Right ventricle myocardium superior (tissue), 1 donor: ENCODE data around the gene RNF123. TPM values are rescaled to one million over a fixed set of nuclear protein-coding genes. Genes with fewer than 3 reads are reported as not detected.
"Not testable (repeated sequence)": the region's sequence is repeated elsewhere in the genome, so short reads cannot be mapped to it uniquely, and the experiment has no call there.

ENCODE experiments used
- ATAC-seq: fragments of 200-7000 bp; cut with Tn5 transposase; one replicate; pipeline ENCODE4 v1.9.1; 2020; ENCODE audit warnings: mild to moderate bottlenecking; ENCODE audit not compliant: poor library complexity
- DNase-seq: peaks from one replicate; pipeline ENCODE4 v3.0.0-alpha.2; 2020
- intact Hi-C: fragments of 100-400 bp; cut with DNase I; formaldehyde crosslinking; loops from one replicate; pipeline ENCODE4 v1.11.2; 2022
- total RNA-seq: library from RNA; stranded (reverse); fragmentation: NEBNext Ultra II Directional; extraction: Animal tissue kit (Norgen Biotek cat#: 25700); gene quantifications from one replicate; pipeline ENCODE4 v1.2.1, GENCODE V29; 2021
- donor health status: DM: no; HTN: yes; CAD: no; lungs with severe emphysema.

RNF123 gene
- total RNA-seq, 1 donor from 2014 or later, result 47.9 TPM

DNA sequence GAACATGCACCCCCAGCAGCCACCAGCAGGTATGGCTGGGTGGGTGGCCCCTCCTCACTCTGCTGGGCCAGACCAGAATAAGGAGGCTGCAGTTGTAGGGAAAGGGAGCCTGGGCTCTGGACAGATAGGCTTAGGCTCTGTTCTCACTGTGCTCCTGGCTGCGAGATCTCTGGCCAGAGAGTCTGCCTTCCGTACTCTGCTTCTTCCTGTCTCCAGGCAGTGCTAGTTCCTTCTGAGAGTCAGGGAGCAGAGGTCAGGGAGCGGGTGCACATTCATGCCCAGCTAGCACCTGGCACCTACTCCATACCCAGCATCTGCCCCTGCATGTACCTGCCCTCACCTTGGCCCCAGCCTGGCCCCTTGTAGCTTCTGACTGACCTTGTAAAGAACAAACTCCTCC is 2.1 kb downstream of the RNF123 start:
- intact Hi-C loops, ATAC-seq, DNase-seq: not testable (repeated sequence)

DNA sequence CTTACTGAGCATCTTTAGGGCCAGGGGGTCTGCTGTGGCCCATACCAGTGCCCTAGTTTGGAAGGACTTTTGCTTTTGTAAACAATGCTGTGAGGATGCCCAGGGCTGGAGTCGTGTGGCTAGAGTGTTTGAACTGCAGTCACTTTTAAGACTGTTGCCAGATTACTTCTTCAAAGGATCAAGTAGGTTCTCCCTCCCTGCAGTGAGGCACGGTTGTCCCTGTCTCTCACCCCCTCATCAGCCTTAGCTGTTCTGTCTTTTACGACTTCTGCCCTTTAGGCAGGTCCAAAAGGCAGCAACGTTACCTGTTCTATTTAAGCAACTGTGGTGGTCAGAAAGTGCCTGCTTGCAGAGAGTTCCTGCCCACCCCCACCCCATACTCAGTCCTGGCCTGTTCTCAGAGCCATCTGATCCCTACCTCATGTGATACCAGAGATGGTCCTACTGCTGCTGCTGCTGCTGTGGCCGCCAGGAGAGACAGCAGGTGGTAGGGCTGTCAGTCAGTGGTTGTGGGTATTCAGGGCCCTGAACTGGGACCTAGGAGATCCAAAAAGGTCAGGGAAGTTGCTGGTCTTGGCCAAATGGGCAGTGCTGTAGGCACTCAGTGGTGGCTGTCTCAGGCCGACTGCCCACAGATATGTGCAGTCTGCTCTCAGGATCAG is 5.2 kb downstream of the RNF123 start:
- DNase-seq, intact Hi-C loops, ATAC-seq: not testable (repeated sequence)

- DNase-seq, intact Hi-C loops: not testable (repeated sequence)
- peak; percentile 69 for ATAC-seq
Observed at GRCh38 chr3:49695350-49696015, 6.1 kb downstream of the RNF123 start.

- intact Hi-C loops, result no loop called here
- no peak for ATAC-seq
- DNase-seq, result no peak
Observed at GRCh38 chr3:49699281-49699979, 10.1 kb downstream of the RNF123 start.

DNA sequence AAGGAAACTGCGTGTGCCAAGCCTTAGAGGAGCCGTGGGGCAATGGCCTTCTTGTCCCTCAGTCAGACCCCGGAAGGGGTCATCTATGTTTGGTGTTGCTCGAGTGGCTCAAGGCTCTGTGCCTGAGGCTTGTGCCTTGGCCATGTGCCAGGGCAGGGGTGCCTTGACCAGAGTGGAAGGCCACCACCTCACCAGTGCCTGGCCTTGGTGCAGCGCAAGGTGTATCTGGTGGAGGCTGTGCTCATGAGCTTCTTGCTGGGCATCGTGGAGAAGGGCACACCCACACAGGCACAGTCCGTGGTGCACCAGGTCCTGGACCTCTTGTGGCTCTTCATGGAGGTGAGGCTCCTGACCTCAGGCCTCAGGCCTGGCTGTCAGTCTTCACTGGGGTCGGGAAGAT is 10.7 kb downstream of the RNF123 start:
- DNase-seq (no peak), ATAC-seq (no peak)
- intact Hi-C loops, result no loop called here

DNA sequence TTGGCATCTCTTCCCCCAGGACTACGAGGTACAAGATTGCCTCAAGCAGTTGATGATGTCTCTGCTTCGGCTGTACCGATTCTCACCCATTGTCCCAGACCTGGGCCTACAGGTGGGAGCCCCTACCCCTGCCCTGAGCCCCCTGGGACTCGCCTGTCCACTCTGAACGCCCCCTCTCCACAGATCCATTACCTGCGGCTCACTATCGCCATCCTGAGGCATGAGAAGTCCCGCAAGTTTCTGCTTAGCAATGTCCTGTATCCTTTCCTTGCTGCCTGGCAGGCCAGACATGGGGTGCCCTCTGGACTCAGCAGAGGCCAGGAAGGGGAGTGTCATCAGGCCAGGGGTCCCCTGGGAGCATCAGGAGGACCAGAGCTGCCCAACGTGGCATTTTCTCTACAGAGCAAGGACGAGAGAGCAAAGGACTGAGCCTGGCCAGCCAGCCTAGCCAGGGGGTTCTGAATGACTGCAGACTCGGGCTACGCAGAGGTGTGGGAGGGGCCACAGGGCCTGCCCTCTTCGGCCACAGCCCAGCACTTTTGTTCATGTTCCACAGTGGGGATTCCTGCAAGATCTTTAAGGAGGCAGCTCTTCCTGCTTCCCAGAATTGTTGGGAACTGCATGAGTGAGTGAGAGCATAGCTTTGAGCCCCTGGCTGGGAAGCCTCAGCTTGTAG is 11.2 kb downstream of the RNF123 start:
- intact Hi-C loops, result no loop called here
- no peak for ATAC-seq
- DNase-seq, result no peak

DNA sequence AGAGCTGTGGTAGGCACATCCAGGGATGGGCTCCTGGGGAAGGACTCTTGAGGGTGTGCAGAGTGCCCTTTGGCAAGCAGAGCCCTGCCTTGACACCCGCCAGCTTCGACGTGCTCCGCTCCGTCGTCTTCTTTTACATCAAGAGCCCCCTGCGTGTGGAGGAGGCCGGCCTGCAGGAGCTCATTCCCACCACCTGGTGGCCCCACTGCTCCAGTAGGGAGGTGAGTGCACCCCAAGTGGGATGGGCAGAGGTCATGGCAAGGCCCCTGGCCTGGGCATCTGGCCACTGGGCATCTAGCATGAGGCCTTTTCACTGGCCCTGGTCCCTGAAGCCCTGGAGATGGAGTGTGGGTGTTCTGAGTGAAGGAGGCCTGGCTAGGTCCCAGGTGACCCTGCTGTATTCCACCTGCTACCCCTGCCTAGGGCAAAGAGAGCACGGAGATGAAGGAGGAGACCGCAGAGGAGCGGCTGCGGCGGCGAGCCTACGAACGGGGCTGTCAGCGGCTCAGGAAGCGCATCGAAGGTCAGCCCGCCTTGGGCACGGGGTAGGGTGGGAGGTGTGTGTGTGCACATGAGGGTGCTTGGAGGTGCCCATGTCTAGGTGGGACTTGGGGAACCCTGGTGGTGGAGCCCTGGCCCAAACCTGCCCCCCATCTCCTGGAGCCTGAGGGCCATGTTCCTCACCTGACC is 12.2 kb downstream of the RNF123 start:
- intact Hi-C loops, result no loop called here
- ATAC-seq (no peak), DNase-seq (no peak)

- DNase-seq (no peak), ATAC-seq (no peak)
- intact Hi-C loops, result no loop called here
Observed at GRCh38 chr3:49702672-49703071, 13.3 kb downstream of the RNF123 start.

DNA sequence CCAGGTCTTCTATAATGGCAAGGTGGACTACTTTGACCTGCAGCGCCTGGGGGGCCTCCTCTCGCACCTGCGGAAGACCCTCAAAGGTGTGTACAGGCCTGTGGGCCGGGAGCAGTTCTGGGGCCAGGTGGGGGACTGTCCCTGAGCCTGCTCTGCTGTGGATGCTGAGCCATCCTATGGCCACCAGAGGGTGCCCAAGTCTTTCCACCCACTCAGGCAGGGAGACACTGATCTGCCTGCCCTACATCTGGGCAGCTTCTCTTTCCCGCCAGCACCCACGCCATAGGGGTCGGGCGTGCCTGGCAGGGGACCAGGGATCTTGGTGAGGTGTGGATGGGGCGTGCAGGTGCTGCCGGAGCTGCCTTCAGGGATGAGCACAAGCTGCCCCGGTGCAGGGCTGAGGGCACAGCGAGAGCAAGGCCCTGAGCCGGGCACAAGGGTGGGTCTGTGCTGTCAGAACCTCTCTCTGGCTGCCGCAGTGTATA is 14.1 kb downstream of the RNF123 start:
- ATAC-seq, result peak; percentile 83
- intact Hi-C loops, result no loop called here
- DNase-seq, result peak; percentile 64

DNA sequence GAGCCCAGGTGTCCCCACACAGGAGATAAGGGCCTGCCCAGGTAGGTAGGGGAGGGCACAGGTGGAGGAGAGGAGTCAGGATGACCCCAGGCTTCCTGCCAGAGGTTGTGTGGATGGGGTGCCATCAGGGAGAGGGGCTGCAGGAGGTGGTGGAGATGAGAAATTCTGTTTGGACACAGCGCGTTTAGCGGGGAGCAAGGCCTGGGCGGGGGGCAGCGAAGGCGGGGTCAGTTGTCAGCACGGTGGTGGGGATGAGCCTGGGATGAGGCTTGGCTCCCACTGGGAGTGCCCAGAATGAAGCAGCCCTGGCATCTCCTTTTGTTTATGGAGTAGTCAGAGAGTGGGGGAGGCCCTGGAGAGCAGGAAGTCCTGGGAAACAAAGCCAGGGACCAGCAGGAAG is 14.6 kb downstream of the RNF123 start:
- DNase-seq (no peak), ATAC-seq (no peak)
- intact Hi-C loops, result no loop called here

DNA sequence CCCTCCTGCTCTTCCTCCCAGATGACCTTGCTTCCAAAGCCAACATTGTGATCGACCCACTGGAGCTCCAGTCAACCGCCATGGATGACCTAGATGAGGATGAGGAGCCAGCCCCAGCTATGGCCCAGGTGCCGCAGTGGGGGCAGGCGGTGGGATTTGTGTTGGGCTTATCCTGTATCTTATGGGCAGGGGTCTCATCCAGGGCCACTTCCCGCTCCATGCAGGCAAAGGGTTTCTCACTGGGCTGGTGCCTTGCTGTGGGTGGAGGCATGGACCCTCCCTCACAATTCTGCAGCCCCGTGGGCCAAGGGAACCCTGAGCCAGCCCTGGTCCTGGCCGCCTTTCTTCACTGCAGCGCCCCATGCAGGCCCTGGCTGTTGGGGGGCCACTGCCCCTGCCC is 15.3 kb downstream of the RNF123 start:
- ATAC-seq (no peak), DNase-seq (no peak)
- intact Hi-C loops, result no loop called here

- DNase-seq (no peak), ATAC-seq (no peak)
- intact Hi-C loops, result no loop called here
Observed at GRCh38 chr3:49705390-49705960, 16.1 kb downstream of the RNF123 start.

DNA sequence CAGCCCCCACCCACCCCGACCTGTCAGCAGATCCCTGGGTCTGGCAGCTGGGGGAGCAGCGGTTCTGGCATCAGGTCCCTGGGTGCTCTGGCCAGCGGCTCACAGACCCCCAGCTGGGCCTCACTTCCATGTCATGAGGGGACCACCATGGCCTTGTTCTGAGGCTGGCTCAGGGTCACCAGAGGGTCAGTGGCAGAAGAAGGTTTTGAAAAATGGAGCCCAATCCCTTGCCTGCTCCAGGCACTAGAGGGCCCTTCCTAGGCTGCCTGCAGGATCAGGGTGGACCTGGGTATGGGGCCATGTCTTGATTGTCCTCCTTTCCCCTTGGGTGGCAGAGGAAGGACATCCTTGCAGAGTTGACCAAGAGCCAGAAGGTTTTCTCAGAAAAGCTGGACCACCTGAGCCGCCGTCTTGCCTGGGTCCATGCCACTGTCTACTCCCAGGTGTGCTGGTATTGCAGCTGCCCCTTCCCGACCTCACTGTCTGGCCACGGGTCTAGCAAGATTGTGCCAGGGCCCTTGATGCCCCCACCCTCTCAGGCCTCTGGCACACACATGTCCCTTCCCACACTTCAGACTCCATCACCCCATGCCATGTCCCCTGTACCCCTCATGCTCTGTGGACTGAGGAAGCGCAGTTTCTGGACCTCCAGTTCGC is 17.2 kb downstream of the RNF123 start:
- DNase-seq, result peak; percentile 20
- intact Hi-C loops, result no loop called here
- ATAC-seq, result no peak

DNA sequence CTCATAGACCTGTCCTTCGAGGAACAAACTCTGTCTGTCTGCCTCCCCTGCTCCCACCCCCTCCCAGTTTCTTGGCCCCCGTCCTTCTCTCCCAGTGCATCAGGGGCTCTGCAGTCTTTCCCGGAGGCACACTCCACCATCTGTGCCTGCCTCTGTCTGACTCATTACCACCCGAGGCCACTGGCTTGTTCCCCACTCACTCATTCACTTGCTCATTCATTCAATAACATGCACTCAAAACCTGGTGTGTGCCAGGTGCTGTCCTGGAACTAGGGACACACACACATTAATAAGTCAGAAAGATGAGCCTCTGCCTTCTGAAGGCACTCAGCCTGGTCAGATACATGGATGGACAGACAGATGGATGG is 17.7 kb downstream of the RNF123 start:
- ATAC-seq (no peak), DNase-seq (no peak)
- intact Hi-C loops, result no loop called here

DNA sequence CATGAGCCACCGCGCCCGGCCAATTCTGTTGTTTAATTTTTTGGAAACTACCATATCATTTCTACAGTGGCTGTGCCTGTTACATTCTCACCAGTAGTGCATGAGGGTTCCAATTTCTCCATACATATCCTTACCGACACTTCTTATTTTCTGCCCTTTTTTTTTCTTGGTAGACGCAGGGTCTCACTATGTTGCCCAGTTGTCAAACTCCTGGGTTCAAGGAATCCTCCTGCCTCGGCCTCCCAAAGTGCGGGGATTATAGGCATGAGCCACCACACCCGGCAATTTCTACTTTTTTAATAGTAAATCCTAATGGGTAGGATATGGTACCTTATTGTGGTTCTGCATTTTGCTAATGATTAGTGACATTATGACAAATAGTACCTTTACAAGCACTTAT is 20.5 kb downstream of the RNF123 start:
- intact Hi-C loops, result no loop called here
- no peak for ATAC-seq

DNA sequence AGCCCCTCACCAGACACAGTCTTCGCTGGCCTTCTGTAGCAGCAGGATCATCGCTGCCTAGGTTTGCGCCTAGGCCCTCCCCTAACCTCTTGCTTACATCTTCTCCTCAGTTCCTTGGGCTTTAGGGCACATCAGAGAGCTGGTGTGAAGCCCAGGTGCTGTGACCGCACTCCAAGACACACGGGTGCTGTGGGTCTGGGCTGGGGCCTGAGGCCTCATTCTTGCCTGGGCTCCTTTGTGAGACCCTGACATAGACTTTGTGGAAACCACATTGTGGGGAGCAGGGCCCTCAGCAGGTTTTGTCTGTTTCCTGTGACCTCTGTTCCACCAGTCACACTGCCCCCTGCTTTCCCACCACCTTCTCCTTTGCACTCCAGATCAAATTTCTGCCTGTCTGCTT is 22.1 kb downstream of the RNF123 start:
- ATAC-seq, result no peak
- DNase-seq, result peak; percentile 20
- intact Hi-C loops, result no loop called here

More for the DNA sequence above, 20.5 kb downstream of the RNF123 start:
- DNase-seq, result no peak

GRCh38 chr3:49712166-49712565 is 22.8 kb downstream of the RNF123 start:
- ATAC-seq, result no peak
- peak; percentile 34 for DNase-seq
- intact Hi-C loops, result no loop called here
